NCI-H1930 (cell line): ENCODE measurements around the gene FAM151A.
"Not testable (repeated sequence)": the region's sequence is repeated elsewhere in the genome, so short reads cannot be mapped to it uniquely, and the experiment has no call there.

Experiments
- DNase-seq, 2 experiments: peaks; one replicate each; lab custom pipeline; 2025; lab: John Stamatoyannopoulos, UW

Gene FAM151A

DNA sequence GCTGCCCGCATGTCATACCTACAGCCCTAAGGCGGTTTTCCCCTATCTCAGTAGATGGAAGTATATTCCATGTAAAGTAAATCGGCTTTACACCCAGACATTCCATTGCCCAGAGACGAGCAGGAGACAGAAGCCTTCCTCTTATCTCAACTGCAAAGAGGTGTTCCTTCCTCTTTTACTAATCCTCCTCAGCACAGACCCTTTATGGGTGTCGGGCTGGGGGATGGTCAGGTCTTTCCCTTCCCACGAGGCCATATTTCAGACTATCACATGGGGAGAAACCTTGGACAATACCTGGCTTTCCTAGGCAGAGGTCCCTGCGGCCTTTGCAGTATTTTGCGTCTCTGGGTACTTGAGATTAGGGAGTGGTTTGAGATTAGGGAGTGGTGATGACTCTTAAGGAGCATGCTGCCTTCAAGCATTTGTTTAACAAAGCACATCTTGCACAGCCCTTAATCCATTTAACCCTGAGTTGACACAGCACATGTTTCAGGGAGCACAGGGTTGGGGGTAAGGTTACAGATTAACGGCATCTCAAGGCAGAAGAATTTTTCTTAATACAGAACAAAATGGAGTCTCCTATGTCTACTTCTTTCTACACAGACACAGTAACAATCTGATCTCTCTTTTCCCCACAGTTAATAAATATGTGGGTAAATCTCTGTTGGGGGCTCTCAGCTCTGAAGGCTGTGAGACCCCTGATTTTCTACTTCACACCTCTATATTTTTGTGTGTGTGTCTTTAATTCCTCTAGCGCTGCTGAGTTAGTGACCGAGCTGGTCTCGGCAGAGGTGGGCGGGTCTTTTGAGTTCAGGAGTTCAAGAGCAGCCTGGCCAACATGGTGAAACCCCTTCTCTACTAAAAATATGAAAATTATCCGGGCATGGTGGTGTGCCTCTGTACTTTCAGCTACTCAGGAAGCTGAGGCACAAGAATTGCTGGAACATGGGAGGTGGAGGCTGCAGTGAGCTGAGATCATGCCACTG, 13.4 kb upstream of the FAM151A start:
- not testable (repeated sequence) for DNase-seq

DNA sequence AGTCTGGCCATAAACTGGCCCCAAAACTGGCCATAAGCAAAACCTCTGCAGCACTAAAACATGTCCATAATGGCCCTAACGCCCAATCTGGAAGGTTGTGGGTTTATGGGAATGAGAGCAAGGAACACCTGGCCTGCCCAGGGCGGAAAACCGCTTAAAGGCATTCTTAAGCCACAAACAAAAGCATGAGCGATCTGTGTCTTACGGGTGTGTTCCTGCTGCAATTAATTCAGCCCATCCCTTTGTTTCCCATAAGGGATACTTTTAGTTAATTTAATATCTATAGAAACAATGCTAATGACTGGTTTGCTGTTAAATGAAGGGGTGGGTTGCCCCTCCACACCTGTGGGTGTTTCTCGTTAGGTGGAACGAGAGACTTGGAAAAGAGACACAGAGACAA, 12.5 kb upstream of the FAM151A start:
- not testable (repeated sequence) for DNase-seq

DNA sequence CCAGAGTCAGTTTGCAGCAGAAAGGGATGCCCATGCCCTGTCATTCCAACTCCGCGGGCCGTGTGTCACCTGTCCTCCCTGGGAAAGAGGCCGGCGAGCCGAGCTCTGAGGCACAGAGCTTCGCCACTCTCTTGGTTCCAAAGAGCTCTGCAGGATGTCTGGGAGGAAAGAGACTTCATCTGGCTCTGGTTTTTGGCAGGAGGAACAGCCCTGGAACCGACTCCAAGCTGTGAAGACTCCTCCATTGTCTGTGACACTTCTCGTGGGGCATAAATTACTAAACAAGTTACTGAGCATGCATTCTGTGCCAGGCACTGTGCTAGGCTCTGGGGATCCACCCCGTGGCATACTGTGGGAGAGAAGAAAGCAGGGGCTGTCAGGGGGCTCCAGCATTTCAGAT, 3.9 kb upstream of the FAM151A start:
- DNase-seq: no peak

DNA sequence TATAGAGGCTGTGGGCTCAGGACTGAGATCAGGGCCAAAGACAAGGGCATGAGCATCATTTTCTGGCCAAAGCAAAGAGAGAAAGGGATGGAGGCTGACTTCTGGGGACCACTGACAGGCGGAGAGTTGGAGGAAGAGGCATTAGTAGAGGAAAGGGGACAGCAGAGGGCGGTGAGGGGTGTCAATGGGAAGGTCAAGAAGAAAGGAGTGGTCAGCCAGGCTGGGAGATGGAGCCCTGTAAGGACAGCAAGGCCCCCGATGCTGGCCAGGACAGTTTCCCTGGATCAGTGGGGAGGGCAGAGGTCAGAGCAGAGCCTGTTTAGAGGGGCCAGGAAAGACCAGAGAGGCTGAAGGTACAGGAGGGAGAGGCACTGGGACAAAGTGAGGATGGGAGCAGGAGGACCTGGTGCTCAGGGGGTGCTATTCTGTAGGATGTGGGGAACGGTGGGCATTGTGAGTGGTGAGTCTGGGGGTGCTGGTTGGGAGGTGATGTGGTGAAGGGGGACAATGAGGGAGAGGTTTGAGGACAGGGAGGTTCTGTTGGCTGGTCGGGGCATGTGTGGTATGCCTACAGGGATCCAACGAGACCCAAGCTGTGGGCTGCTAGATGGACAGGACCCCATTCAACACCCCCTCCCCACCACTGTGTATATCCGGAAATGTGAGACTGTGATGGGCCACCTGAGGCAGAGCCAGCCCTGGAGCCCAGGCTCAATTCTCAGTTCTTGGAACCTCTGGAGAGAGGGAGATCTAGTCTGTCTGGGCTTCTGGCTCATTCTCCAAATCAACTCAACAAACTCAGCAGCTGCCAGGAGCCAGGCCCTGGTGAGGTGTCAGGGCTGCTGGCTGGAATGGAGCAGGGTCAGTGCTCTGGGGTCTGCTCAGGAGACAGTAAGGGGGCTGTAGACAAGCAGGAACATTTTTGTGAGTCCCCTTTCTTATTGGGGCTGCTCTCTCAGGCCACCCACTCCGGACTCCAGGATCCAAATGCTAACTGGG, 1.4 kb upstream of the FAM151A start:
- DNase-seq: no peak

DNA sequence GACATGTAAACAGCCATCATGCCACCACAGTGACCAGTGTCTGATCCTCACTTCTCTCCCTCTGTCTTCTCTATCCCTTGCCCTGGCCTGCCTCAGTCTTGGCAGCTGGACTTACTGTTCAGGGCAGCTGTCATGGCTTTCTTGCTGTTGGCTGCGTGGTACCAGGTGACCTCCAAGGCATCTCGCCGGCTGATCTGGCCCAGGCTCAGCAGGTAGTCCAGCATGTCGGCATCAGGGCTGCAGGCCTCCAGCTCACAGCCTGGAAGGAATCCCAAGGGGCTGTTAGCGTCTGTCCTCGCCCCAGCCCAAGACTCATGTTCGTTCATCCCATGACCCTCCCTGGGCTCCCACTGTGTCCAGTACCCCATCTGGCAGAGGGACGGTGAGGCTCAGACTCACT, 3.6 kb downstream of the FAM151A start:
- DNase-seq: no peak

DNA sequence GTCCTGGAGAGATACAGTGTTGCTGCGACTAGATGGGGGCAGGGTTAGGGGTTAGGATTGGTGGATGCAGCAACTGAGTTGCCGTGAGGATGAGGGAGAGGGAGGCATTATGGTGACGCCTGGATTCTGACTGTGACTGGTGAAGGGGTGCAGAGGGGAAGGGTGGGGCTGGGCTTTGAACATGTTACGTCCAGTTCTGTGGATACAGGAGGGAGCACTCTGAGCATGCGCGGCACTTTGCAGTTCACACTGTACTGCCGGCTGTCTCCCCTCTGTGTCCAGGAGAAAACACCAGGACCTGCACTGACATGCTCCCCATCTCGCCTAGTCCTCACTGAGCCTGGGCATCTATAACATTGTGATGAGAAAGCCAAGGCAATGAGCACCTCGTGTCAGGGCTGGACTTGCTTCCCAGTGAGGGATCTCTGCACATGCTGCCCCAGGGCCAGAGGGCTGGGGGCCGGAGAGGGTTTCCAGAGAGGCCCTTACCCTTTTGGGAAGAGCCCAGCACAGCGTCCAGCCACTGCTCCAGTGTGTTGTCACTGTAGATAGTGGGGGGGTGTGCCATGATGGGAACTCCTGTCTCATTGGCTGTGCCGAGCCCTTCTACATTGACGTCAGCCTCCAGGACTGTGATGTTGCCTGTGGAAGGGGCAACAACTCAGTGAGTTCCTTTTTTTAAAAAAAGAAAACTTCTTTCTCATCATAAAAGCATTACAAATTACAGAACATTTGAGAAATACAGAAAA, 7.6 kb downstream of the FAM151A start:
- DNase-seq: no peak

DNA sequence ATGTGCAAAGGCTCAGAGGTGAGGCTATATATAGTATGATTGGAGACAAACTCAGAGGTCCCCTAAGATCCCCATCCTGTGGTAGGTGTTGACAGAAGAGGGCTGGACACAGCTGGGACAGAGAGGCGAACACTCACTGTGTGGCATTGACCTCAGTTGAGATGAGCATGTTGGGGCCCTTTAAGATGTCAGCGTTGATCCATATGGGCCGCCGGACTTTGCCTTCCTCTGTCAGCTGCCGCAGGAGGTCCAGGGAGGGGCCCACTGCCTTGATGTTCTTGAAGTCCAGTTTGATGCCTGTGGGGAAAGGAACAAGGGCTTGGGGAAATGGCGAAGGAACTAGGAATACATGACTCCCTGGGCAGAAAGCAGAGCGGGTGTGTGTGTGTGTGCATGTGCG, 8.8 kb downstream of the FAM151A start:
- no peak for DNase-seq

DNA sequence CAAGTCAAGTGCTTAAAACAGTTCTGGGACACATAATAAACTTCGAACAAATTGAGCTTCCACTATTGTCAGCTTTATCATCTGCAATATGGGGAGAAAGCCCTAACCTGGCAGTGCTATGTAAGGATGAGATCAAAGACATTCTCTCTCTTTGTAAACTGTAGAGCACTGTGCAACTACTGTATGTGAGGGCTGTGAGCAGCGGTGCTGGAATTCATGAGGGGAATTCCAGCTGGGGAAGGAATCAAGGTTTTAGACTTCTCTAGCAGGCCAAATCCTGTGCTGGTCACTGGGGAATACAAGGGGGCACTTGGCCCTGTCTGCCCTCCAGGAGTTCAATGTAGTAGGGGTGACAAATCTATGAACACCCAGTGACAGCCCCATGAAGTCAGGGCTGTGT, 9.3 kb downstream of the FAM151A start:
- DNase-seq: no peak

DNA sequence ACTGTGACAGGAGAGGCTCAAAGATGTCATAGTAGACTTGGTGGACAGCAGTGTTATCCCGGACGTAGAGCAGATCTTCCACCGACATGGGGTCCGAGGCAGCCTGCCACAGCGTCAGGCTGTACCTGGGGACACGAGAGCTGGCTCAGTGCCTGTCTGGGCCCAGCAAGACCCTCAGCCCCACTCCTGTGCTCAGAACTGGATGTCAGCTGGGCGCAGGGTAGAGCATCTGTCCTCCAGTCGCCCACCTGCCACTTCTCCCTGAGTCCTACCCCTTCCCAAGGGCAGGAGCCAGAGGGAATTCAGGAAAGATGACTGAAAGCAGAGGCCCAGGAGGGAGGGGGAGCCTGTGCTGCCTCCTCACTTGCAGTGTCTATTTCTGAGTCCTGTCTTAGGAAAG, 11.7 kb downstream of the FAM151A start:
- no peak for DNase-seq

DNA sequence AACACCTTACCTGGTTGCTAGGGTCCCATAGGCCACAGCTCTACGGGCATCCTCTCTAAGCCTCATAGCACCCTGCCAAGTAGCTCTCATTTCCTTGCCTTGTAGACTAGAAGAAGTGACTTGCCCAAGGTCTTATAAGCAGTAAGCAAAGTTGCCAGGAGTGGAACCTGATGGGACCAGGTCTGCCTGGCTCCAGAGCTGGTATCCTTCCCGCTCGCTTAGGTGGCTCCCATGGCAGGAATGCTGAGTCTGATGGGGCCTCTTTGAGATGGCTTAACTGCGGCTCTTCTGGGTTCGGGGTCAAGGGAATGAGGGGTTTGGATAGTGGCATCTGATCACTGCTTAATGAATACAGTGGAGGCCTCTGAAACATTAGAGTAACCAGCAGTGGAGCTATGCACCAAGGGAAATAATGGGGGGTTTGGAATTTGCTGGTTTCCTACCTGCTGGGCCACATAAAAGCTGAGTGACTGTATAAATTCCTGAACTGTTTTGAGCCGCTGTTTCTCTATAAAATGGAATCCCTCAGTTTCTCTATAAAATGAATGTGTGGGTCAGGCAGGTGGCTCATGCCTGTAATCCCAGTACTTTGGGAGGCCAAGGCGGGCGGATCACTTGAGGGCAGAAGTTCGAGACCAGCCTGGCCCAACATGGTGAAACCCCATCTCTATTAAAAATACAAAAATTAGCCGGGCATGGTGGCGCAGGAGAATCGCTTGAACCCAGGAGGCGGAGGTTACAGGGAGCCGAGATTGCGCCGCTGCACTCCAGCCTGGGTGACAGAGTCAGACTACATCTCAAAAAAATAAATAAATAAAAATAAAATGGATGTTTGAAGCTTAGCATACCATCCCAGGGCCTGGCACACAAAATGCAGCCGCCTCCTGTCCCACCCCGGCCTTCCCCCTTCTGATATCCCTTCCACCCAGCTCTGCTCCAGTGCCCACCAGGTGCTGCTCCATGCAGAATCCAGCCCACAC, 12.4 kb downstream of the FAM151A start:
- no peak for DNase-seq

DNA sequence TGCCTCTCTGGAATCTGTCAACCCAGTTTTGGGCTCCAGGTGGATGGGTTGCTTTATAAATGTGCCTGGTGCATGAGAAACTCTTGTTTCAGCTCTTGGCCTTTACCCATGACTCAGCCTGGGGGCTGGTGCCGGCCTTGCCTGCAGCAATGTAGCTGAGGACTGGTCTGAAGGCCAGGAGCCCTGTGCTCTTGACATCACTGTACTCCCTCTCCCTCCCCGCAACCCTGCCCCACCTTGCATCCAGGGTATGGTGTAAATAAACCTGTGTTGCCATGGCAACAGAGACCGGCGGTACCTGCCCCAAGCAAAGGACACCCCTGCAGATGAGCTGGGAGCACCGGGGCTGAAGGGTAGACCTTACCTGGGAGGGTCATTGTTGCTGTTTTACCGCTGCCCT, 13.3 kb downstream of the FAM151A start:
- no peak for DNase-seq

DNA sequence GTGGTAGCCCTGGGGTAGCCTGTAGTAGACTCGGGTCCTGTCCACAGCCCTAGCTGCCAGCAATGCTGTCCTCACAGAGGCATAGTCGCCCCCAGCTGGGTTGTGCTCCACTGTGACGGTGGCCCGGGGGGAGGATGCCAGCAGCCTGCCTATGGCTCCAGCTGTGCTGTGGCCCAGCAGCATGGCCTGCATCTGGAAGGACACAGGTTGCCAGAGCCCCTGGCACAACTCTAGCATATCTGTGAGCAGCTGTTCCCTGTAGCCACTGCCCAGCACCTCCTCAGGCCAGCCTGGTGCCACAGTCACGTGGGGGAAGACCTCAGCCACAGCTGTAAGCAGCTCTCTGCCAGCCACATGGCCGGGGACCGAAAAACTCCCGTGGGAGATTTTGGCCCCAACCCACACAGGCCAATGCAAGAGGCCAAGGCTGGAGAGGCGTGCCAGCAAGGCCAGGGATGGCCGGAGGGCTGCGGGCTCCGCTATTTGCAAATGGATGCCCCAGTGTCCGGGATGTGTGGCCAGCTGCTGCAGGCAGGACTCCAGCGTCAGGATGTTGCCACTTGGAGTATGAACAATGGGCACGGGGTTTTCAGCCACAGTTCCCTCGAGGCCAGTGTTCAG, 13.9 kb downstream of the FAM151A start:
- no peak for DNase-seq

DNA sequence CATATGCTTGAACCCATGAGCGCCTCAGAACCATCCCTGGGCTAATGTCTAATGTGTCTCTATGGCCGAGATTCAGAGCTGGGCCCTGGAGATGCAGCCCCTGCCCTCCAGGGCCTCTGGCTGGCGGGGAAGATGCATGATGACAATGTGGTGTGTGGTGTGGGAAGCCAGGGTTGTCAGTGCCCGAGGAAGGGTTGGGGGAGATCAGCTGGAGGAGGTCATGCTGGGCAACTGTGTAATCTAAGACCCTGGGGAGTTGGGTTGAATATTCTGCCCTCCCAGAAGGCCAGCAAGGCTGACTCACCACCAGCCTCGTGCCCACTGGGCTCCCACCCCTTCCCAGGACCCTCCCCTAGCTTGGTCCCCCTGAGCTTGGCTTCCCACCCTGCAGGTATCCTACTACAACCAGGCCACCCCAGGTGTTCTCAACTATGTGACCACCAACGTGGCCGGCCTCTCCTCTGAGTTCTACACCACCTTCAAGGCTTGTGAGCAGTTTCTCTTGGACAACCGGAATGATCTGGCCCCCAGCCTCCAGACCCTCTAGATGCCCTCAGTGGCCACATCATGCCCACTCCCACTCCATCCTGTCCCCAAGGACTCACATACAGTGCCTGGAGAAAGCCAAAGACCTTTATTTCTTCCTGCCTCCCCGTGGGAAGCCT, 14.6 kb downstream of the FAM151A start:
- no peak for DNase-seq

DNA sequence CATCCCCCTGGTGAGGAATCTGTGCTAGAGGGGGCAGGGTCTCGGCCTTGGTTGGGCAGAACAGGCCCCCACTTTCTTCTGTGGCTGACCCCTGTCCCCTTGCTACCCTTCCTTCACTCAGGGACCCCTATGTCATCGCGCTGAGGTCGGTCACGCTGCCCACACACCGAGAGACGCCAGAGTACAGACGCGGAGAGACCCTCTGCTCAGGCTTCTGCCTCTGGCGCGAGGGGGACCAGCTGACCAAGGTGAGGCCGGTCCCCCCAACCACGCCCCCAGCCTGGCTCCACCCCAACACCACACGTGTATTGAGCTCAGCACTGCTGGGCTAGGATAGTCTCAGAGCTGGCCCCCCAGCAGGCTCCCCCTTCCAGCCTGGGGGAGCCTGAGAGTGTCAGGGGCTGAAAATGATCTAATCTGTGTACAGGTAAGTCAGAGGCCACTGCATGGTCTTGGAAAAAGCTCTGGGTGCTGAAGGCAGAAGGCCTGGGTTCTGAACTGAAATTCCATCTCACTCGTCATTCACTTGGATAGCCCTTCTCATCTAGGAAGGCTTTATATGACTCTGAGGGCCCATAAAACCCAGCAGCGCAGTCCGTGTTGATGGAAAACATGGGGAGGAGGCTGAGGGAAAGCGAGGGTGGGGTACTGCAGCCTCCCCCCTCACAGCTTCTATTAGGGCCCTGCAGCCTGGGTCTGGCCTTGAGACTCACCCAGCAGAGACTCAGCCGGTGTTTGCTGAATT, 15.3 kb downstream of the FAM151A start:
- no peak for DNase-seq

DNA sequence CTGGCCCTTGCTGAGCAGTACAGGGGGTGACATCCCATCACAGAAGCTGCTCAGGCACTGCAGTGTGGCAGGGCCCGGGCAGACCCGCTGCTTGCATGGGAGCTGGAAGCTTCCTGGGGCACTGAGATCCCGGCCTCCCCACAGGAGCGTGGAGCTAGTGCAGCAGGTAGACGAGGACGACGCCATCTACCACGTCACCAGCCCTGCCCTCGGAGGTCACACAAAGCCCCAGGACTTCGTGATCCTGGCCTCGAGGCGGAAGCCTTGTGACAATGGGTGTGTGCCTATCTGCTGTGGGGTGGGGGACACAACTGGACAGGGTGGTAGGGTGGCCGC, 16.4 kb downstream of the FAM151A start:
- DNase-seq: no peak

DNA sequence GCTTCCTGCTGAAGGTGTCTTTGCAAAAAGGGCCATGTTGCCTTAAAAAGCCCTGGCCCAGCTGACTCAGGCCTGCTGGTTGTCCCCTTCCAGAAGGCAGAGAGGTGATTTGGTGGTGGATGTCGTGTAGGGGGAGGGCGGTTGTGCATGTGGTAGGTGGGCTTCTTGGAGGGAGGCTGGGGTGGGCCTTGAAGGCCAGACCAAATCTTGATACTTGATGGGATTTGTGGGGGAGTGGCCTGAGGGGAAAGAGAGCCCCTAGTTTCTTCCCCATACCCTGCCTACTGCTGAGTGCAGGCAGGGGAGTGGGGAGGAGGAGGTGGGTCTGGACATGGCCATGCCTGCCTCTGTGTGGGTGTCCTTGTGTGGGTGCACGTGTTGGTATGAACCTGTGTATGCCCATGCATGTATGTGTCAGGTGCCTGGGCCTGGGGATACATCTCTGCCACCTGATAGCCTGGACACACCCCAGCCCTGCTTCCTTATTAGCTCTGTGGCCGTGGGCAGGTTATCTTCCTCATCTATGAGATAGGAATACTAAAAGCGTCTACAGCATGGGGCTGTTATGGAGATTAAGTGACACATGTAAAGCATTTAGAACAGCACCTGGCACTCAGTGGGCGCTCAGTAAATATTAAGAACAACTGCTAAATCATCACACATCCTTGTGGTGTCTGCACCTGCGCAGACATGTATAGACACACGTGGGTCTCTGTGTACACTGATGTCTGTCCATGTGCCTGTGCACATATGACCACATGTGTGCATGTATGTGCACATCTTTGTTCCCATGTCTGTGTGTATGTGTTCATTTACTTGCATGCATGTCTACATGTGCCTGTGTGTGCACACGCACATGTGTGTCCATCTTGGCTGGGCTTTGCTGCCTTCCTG, 17.0 kb downstream of the FAM151A start:
- no peak for DNase-seq

DNA sequence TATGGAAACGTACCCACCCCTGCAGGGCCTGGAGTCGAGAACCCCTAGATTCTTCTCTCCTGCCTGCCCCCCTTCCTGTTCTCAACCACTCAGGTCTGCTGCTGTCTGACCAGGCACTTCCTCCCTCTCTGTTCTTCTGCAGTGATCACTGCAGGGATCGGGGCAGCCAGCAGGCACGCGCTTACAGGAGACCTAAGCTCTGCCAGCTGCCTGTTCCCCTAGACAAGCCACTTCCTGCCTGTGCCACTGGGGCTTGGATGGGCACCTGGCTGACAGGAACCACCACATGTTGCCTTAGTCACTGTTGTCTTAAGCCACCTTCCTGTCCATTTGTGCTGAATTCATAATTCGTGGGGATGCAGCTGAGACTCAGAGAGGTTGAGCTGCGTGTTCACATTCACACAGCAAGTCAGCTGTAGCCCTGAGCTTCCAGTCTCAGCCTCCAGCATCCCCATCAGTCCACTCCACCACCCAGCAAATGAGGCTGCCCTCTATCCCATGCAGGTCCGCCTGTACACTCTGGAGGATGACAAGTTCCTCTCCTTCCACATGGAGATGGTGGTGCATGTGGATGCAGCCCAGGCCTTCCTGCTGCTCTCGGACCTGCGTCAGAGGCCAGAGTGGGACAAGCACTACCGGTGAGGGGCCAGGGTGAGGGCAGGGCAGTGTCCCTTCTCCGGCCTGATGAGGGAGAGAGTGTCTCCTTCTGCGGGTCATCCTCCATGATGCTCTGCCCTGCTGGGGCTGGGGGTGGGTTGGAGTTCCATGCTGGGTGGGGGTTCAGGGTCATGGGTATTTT, 18.6 kb downstream of the FAM151A start:
- no peak for DNase-seq
